Parathyroid adenoma (tissue), 2 donors: Measurements from ENCODE around the gene SLC35F3.

ENCODE experiments used
- H2AFZ ChIP-seq: fragments of 300-600 bp; sonication (generic); one replicate; pipeline ENCODE4 v1.7.0; 2017; ENCODE audit warnings: antibody characterized with exemption, mild to moderate bottlenecking
- H3K27ac ChIP-seq: fragments of 300-600 bp; sonication (generic); one replicate; pipeline ENCODE4 v1.7.0; 2017
- H3K27me3 ChIP-seq: fragments of 300-600 bp; sonication (generic); one replicate; pipeline ENCODE4 v1.7.0; 2017; ENCODE audit warnings: low read length; ENCODE audit not compliant: control insufficient read depth, insufficient read depth
- H3K36me3 ChIP-seq: fragments of 300-600 bp; sonication (generic); one replicate; pipeline ENCODE4 v1.7.0; 2017; ENCODE audit warnings: low read length; ENCODE audit not compliant: control insufficient read depth, insufficient read depth
- H3K4me1 ChIP-seq: fragments of 300-600 bp; sonication (generic); one replicate; pipeline ENCODE4 v1.7.0; 2017; ENCODE audit warnings: control low read depth
- H3K4me2 ChIP-seq: fragments of 300-600 bp; sonication (generic); one replicate; pipeline ENCODE4 v1.7.0; 2017; ENCODE audit warnings: low read length
- H3K4me3 ChIP-seq: fragments of 300-600 bp; sonication (generic); one replicate; pipeline ENCODE4 v1.7.0; 2017; ENCODE audit warnings: low read depth, low read length
- H3K79me2 ChIP-seq: fragments of 300-600 bp; sonication (generic); one replicate; pipeline ENCODE4 v1.7.0; 2017; ENCODE audit warnings: control low read depth
- H3K9ac ChIP-seq: fragments of 300-600 bp; sonication (generic); one replicate; pipeline ENCODE4 v1.7.0; 2017; ENCODE audit warnings: mild to moderate bottlenecking
- H3K9me3 ChIP-seq: fragments of 300-600 bp; sonication (generic); one replicate; pipeline ENCODE4 v1.7.0; 2017; ENCODE audit warnings: low read length; ENCODE audit not compliant: control insufficient read depth
- CTCF ChIP-seq: fragments of 300-600 bp; sonication (generic); IDR thresholded peaks from one replicate; pipeline ENCODE4 v1.7.0; 2017; ENCODE audit warnings: antibody characterized with exemption, mild to moderate bottlenecking
- donor health status: primary hyperparathyroidism.

Gene SLC35F3

DNA sequence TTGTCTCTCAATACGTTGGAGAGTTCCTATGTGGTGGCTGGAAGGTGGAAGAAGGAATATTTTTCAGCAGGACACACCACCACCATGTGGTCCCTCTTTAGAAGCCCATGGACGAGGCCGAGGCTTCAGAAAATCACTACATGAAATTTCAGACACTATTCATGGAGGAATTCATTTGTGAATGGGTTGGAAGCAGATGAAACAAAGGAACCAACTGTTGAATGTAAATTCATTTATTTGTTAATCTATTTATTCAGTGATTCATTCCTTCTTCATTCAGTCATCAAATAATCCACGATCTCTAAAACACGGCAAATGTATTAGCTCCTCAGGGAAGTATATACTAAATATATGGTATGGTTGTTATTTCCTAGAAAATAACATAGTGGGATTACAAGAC, 12.2 kb downstream of the SLC35F3 start:
- H3K27ac ChIP-seq, result no peak overlapping the region
- no peaks in the 10 kb centered on the region for H3K79me2 ChIP-seq
- H3K4me2 ChIP-seq, result no peak overlapping the region
- no peak for TF ChIP-seq CTCF
- no peak overlapping the region for H3K9ac ChIP-seq
- H3K4me1 ChIP-seq, result no peaks in the 10 kb centered on the region
- H3K27me3 ChIP-seq, result no peaks in the 10 kb centered on the region
- no peaks in the 10 kb centered on the region for H3K9me3 ChIP-seq
- H3K4me3 ChIP-seq, result no peak overlapping the region
- no peak overlapping the region for H2AFZ ChIP-seq
- H3K36me3 ChIP-seq, result no peaks in the 10 kb centered on the region

DNA sequence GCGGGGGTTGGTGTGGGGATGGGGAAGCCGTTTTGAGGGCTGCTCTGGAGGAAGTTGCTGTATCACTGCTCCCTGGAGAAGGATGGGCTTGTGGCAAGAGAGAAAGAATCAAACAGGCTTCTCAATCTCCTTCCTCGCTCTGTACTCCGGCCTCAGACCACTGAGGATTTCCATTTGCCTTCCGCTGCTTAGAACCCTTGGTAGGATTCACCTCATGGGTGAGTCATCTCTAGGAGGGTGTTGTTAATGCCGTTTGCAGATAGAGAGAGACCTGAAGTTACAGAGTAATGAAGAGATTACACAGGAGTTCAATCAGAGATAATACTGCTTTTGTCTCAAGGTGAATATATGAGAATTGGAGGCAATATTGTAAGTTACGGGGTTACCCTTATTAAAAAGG, 15.3 kb downstream of the SLC35F3 start:
- Histone ChIP-seq H3K4me1 (no peaks in the 10 kb centered on the region), H3K36me3 (no peaks in the 10 kb centered on the region), H3K9ac (no peak overlapping the region), H3K79me2 (no peaks in the 10 kb centered on the region), H3K27ac (no peak overlapping the region), H3K9me3 (no peaks in the 10 kb centered on the region), H2AFZ (no peak overlapping the region), H3K27me3 (no peaks in the 10 kb centered on the region), H3K4me2 (no peak overlapping the region), H3K4me3 (no peak overlapping the region)
- TF ChIP-seq CTCF, result no peak

GRCh38 chr1:233928123-233928522, 23.6 kb downstream of the SLC35F3 start:
- H3K4me1 ChIP-seq, result no peaks in the 10 kb centered on the region
- H3K9ac ChIP-seq, result no peak overlapping the region
- H3K4me2 ChIP-seq, result no peak overlapping the region
- H3K36me3 ChIP-seq, result no peaks in the 10 kb centered on the region
- H3K27me3 ChIP-seq, result no peaks in the 10 kb centered on the region
- no peaks in the 10 kb centered on the region for H3K9me3 ChIP-seq
- no peak overlapping the region for H3K27ac ChIP-seq
- no peaks in the 10 kb centered on the region for H3K79me2 ChIP-seq
- H3K4me3 ChIP-seq, result no peak overlapping the region
- no peak for TF ChIP-seq CTCF
- no peak overlapping the region for H2AFZ ChIP-seq

DNA sequence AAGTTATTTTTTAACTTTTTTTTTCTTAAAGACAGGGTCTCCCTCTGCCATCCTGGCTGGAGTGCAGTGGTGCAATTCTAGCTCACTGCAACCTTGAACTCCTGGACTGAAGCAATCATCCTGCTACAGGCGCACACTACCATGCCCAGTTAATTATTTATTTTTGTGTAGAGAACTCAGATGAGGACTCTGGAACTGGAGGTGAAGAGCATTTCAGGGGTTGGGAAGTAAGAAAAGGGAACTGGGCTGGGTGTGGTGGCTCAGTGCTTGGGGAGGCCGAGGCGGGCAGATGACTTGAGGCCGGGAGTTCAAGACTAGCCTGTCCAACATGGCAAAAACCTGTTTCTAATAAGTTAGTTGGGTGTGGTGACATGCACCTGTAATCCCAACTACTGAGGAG, 28.9 kb downstream of the SLC35F3 start:
- no peak overlapping the region for H3K4me2 ChIP-seq
- H3K4me3 ChIP-seq, result no peak overlapping the region
- no peak overlapping the region for H3K27ac ChIP-seq
- H2AFZ ChIP-seq, result no peak overlapping the region
- no peak overlapping the region for H3K9ac ChIP-seq
- H3K79me2 ChIP-seq, result no peaks in the 10 kb centered on the region
- H3K4me1 ChIP-seq, result no peaks in the 10 kb centered on the region
- no peaks in the 10 kb centered on the region for H3K36me3 ChIP-seq
- no peaks in the 10 kb centered on the region for H3K9me3 ChIP-seq
- H3K27me3 ChIP-seq, result no peaks in the 10 kb centered on the region
- no peak for TF ChIP-seq CTCF

DNA sequence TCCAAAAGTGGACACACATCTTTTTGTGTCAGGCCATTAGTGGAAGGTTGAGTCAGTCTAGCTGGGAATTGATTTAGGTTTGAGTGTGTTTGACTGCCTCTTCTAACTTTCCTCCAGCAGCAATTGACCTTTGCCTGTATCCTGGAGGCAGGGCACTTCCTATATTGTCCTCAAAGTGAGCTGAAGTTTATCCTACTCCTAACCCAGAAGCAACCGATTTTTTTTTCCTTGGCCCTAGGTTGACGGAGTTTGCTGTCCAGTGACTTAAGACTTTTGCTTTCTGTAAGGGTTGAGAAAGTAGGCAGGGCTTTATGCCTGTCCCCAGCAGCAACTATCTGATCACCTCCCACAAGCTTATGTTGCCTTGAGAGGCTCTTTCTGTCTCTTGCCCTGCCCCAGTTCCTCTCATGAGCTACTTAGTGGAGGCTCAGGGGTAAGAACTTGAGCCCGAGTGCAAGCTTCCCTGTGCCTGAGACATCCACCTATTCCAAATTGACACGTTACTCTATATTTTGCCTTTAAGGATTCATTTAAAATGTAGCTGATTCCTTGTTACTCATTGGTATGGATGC, 30.9 kb downstream of the SLC35F3 start:
- H3K79me2 ChIP-seq, result no peaks in the 10 kb centered on the region
- no peak for TF ChIP-seq CTCF
- no peak overlapping the region for H3K4me3 ChIP-seq
- H2AFZ ChIP-seq, result no peak overlapping the region
- no peak overlapping the region for H3K9ac ChIP-seq
- no peaks in the 10 kb centered on the region for H3K36me3 ChIP-seq
- no peak overlapping the region for H3K4me2 ChIP-seq
- no peaks in the 10 kb centered on the region for H3K27me3 ChIP-seq
- no peaks in the 10 kb centered on the region for H3K9me3 ChIP-seq
- H3K4me1 ChIP-seq, result no peaks in the 10 kb centered on the region
- H3K27ac ChIP-seq, result no peak overlapping the region
